ENCODE measurements around the gene CBY2. TPM values are rescaled to one million over a fixed set of nuclear protein-coding genes. Genes with fewer than 3 reads are reported as not detected.
"Not testable (repeated sequence)": the region's sequence is repeated elsewhere in the genome, so short reads cannot be mapped to it uniquely, and the experiment has no call there.

The CBY2 gene
- total RNA-seq, 2 experiments from 2014 or later = not detected

DNA sequence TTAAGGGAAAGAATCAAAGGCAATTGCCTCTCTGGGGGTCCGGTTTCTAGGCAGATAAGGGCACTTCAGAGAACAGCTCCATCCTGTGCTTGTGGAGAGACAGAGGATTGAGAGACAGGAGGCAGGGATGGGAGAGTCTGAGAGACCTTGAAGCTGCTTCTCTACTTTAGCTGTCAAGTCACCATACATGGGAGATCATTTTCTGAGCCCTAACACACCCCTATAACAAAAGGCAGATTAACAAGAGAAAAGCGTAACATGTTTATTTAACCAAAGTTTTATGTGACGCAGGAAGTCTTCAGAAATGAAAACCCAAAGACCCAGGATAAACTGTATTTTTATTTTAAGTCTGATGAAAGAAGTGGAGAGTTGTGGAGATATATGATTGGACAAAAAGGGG lies 48.4 kb downstream of the CBY2 start:
- Mint-ChIP-seq H3K4me1 (no peaks in the 10 kb centered on the region), H3K27ac (no peak overlapping the region), H3K4me3 (no peak overlapping the region), H3K9me3 (ENCODE audit: low read depth) (no peaks in the 10 kb centered on the region), H3K36me3 (ENCODE audit: low read depth) (no peaks in the 10 kb centered on the region), H3K27me3 (no peaks in the 10 kb centered on the region)
- ATAC-seq = no peak
- no peak for DNase-seq
- ChIA-PET CTCF (interaction anchor here (0.7 kb wide), 1 partner anchor 51 kb away, joined by 4 read pairs; no protein-coding TSS in a partner anchor), POLR2A (no interaction called here)
- intact Hi-C loops (cut with DNase I, micrococcal nuclease) = no loop called here

- intact Hi-C loops (cut with DNase I, micrococcal nuclease) = no loop called here
- H3K27ac Mint-ChIP-seq = no peak overlapping the region
- H3K36me3 Mint-ChIP-seq (ENCODE audit: low read depth) = no peaks in the 10 kb centered on the region
- ChIA-PET POLR2A (no interaction called here), CTCF (no interaction called here)
- DNase-seq (no peak), ATAC-seq (no peak)
- H3K9me3 Mint-ChIP-seq (ENCODE audit: low read depth) = no peaks in the 10 kb centered on the region
- H3K4me3 Mint-ChIP-seq = no peak overlapping the region
- H3K27me3 Mint-ChIP-seq = no peaks in the 10 kb centered on the region
- H3K4me1 Mint-ChIP-seq = no peaks in the 10 kb centered on the region
These were observed 49.8 kb downstream of the CBY2 start for GRCh38 chr13:45751885-45752284.

DNA sequence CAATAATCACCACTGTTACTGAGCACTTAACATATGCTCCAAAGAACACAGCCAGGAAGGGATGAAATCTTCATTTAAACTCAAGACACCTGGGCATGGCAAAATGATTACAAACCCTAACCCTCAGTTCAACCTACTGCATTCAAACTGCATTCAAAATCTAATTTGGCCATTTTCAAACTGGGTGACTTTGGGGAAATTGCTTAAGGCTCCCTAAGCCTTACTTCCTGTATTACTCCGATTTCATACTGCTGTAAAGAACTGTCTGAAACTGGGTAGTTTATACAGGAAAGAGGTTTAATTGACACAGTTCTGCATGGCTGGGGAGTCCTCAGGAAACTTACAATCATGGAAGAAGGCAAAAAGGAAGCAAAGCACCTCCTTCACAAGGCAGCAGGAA lies 50.4 kb downstream of the CBY2 start:
- ATAC-seq (no peak), DNase-seq (no peak)
- Mint-ChIP-seq H3K36me3 (ENCODE audit: low read depth) (no peaks in the 10 kb centered on the region), H3K27me3 (no peaks in the 10 kb centered on the region), H3K27ac (no peak overlapping the region), H3K4me1 (no peaks in the 10 kb centered on the region), H3K9me3 (ENCODE audit: low read depth) (no peaks in the 10 kb centered on the region), H3K4me3 (no peak overlapping the region)
- CTCF ChIA-PET = no interaction called here
- intact Hi-C loops (cut with DNase I, micrococcal nuclease) = no loop called here
- POLR2A ChIA-PET = no interaction called here

- CTCF ChIA-PET; intact Hi-C loops (cut with DNase I, micrococcal nuclease); H3K27me3 Mint-ChIP-seq; H3K36me3 Mint-ChIP-seq (ENCODE audit: low read depth); H3K4me1 Mint-ChIP-seq; H3K4me3 Mint-ChIP-seq; H3K27ac Mint-ChIP-seq; H3K9me3 Mint-ChIP-seq (ENCODE audit: low read depth); POLR2A ChIA-PET; ATAC-seq; DNase-seq: not testable (repeated sequence)
These were observed 54.4 kb downstream of the CBY2 start for GRCh38 chr13:45756498-45756897.

DNA sequence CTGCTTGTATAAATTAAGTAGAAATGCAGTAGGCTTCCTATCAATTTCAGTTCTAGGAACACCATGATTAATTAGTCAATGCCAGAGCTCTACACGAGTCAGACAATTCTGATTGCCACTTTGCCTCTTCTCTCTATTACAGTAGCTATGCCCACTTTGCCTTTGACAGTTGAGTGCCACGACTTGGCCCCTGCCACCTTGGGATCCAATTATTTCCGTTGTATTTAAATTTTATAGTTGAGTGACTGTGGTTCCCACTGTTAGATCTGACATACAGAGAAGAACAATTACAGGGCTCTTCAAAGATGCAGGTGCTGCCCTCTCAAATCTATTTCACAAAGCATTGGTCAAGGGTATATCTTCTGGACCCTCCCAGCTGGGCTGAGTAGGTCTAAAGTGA lies 55.5 kb downstream of the CBY2 start:
- intact Hi-C loops (cut with DNase I, micrococcal nuclease); H3K4me3 Mint-ChIP-seq; H3K27me3 Mint-ChIP-seq; H3K9me3 Mint-ChIP-seq (ENCODE audit: low read depth); ATAC-seq; H3K27ac Mint-ChIP-seq; H3K36me3 Mint-ChIP-seq (ENCODE audit: low read depth); DNase-seq; CTCF ChIA-PET; POLR2A ChIA-PET; H3K4me1 Mint-ChIP-seq: not testable (repeated sequence)

- H3K4me1 Mint-ChIP-seq = peaks cover 5% of the 10 kb centered on the region
- POLR2A ChIA-PET = no interaction called here
- no peaks in the 10 kb centered on the region for H3K9me3 Mint-ChIP-seq (ENCODE audit: low read depth)
- no peak overlapping the region for H3K27ac Mint-ChIP-seq
- no peak overlapping the region for H3K4me3 Mint-ChIP-seq
- no peak for DNase-seq
- H3K27me3 Mint-ChIP-seq = no peaks in the 10 kb centered on the region
- no peaks in the 10 kb centered on the region for H3K36me3 Mint-ChIP-seq (ENCODE audit: low read depth)
- no peak for ATAC-seq
- intact Hi-C loops (cut with DNase I, micrococcal nuclease) = loop anchor here in 1 of 2 experiments (10.0 kb wide), 1 partner anchor 1311 kb away; no protein-coding TSS in a partner anchor
- CTCF ChIA-PET = no interaction called here
These were observed 61.3 kb downstream of the CBY2 start for GRCh38 chr13:45763419-45763818.

Other genes with a start within 250 kb of the CBY2 start
- 10 to 100 TPM; 18.0 to 19.6 TPM for gene COG3, start 237.4 kb upstream of the CBY2 start, total RNA-seq
- gene ERICH6B, start 86.6 kb upstream of the CBY2 start, total RNA-seq = not detected
- gene SIAH3, start 149.4 kb downstream of the CBY2 start, total RNA-seq = under 1 TPM; 0.18 to 0.19 TPM

All from activated CD4-positive, alpha-beta T cell treated with anti-CD3 and anti-CD28 coated beads for 36 hours (primary cell).